NCI-H526 (cell line): Measurements from ENCODE around the gene PHOX2A.
"Not testable (repeated sequence)": the region's sequence is repeated elsewhere in the genome, so short reads cannot be mapped to it uniquely, and the experiment has no call there.

Experiments used
- DNase-seq, 2 experiments: peaks; one replicate each; lab custom pipeline; 2025; lab: John Stamatoyannopoulos, UW

The PHOX2A gene

GRCh38 chr11:72222106-72222891 lies 21.7 kb downstream of the PHOX2A start:
- peak in 1 of 2 experiments; percentile 42 for DNase-seq

- DNase-seq, result no peak
Observed at GRCh38 chr11:72221386-72222075, 22.4 kb downstream of the PHOX2A start.

- peak in 1 of 2 experiments; percentile 31 for DNase-seq
Observed at GRCh38 chr11:72220696-72221363, 23.1 kb downstream of the PHOX2A start.

GRCh38 chr11:72218251-72218745 lies 25.7 kb downstream of the PHOX2A start:
- no peak for DNase-seq

- no peak for DNase-seq
Observed at GRCh38 chr11:72217841-72218240, 26.1 kb downstream of the PHOX2A start.

GRCh38 chr11:72216638-72217037 lies 27.3 kb downstream of the PHOX2A start, which contains the start of gene FOLR2:
TSS of gene FOLR2 (plus strand) at chr11:72216794. CDS start at chr11:72218585, 1,791 bp downstream.
- no peak for DNase-seq

- no peak for DNase-seq
Observed at GRCh38 chr11:72209101-72209500, 34.9 kb downstream of the PHOX2A start.

GRCh38 chr11:72208281-72208680 lies 35.7 kb downstream of the PHOX2A start:
- DNase-seq, result no peak

- DNase-seq, result not testable (repeated sequence)
Observed at GRCh38 chr11:72206794-72207193, 37.2 kb downstream of the PHOX2A start.

GRCh38 chr11:72204886-72205285 lies 39.1 kb downstream of the PHOX2A start:
- DNase-seq, result no peak

GRCh38 chr11:72203163-72203562 lies 40.8 kb downstream of the PHOX2A start:
- no peak for DNase-seq

GRCh38 chr11:72202571-72202970 lies 41.4 kb downstream of the PHOX2A start:
- DNase-seq, result no peak

GRCh38 chr11:72201445-72201844 lies 42.5 kb downstream of the PHOX2A start:
- DNase-seq, result not testable (repeated sequence)

- no peak for DNase-seq
Observed at GRCh38 chr11:72195518-72196270, 48.3 kb downstream of the PHOX2A start.

GRCh38 chr11:72191961-72192381 lies 52.0 kb downstream of the PHOX2A start, which contains the start of gene FOLR1:
TSS of gene FOLR1 (plus strand) at chr11:72192140. CDS start at chr11:72192174, 34 bp downstream.
- DNase-seq, result no peak

GRCh38 chr11:72190631-72191071 lies 53.3 kb downstream of the PHOX2A start:
- DNase-seq, result no peak

GRCh38 chr11:72189455-72190250 lies 54.3 kb downstream of the PHOX2A start:
- no peak for DNase-seq
